HG02981 (cell line): ENCODE results near the gene MYH4.

Source experiments
- ATAC-seq: cut with Tn5 transposase; IDR thresholded peaks from one replicate; pipeline ENCODE4 v1.9.1; 2021; ENCODE audit warnings: mild to moderate bottlenecking, moderate library complexity; ENCODE audit not compliant: unreplicated experiment

MYH4 gene

DNA sequence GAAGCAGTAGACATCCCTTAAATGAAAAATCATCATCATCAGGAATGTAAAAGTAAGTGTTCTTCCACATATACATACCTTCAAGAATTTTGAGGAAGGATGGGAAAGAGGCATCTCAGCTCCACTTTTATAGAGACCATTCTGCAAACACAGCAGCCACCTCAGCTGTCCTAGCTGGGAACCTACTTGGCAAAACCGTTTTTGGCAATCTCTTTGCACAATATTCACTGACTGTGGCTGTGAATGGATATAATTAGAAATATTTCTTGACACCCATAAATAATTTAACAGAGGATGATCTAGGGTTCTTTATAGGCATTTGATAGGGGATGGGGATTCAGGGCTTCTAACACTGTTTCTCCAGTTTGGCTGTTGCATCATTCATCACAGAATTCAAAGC, at the start of gene MYH4:
Gene MYH4, minus strand, starts transcription at position 101 of the 400 bp plus-strand sequence. CDS start 2,814 bp downstream, outside the sequence.
- no peak for ATAC-seq

DNA sequence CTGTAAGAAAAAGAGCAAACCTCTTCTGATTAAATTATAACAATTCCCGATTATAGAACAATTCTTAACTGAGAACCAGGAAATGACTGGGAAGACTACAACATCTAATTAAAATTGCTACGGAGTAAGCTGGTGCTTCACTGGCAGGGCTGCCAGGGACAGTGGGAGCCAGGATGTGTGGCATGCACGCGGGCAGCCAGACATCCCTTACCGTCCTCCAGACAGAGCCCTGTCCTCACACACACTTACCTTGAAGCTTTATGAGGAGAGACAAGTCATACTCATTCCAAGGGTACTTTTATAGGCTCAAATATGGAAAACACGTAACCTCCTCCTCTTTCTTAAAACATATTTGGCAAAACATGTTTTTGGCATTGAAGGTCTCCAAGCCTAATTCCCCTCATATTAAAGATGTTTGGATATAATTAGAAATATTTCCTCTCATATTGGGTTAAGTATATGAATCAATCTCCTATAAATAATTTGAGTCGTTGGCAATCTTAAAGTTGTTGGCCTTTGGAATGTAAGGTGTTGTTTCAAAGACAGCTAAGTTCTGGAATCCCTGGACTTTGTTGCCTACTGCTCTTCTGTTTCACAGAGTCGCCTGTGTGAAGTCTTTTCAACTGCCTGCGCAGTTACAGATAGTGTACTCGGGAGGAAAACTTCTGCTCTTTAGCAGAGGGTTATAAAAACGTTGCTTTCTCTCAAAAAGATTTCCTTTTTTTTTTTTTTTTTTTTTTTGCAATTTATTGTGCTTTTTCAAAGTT, 49.1 kb upstream of the MYH4 start, which contains the start of gene MYH1:
Gene MYH1, minus strand, starts transcription at position 272 of the 767 bp plus-strand sequence. CDS start 1,900 bp downstream, outside the sequence.
- ATAC-seq, result no peak

DNA sequence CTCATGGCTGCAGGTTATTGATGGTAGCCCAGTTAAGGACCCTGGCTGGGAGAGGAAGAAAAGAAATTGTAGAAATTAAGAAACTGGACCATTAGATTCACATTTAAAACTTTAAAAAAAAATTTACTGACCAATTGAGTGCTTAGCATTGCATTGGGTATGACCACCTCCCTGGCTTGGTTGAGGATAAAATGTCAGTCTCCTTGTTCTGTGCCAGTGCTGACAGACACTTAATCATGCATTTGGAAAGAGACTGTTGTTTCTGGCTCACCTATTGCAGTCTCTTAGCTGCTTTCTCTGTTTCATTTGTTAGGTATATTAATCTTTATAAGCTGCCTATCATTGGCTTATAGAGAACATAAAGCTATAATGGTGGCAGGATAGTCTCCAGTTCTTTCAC, 47.3 kb upstream of the MYH4 start:
- ATAC-seq, result no peak

DNA sequence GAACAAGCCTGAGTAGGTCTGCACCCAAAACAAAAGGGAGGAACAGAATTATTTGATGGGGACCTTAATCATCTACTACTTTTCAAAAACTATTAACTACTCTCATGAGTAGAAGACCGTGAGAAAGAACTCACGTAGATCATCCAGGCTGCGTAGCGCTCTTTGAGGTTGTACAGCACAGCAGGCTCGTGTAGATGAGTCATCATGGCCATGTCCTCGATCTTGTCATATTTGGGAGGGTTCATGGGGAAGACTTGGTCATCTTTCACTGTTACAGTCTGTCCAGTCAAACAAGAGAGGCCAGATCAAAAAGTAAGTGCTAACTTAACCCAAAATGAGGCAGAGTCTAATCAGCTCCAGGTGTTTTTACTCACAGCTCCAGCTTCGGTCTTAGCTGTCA, 46.7 kb upstream of the MYH4 start:
- no peak for ATAC-seq

DNA sequence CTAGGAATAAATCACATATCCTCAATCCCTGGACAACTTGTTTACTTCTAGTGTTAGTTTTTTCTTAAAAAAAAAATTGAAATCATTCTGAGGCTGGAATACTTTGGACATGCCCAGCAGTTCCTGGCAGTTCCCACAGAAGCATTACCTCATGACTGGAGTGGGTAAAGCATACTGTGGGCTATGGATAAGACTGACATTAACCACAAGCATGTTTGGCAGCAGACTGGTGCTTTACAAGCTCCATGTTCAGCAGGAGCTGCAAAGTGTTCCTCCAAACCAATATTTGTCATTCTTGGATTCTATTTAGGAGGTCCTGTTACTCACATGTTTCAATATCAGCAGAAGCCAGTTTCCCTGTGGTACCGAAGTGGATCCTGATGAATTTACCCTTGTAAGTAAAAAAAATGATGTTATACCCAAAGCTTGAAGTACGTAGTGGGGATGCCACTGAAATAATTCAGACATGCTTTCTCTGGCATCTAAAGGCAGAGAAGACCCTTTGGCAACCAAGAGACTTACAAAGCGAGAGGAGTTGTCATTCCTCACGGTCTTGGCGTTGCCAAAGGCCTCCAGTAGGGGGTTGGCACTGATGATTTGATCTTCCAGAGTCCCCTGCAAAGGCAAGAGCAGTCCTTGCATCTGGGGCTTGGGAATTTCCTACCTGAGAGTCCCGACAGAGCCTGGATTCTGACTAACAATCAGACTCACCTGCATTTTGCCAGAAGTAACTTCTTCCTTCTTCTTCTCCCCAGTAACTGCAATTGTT, 44.1 kb upstream of the MYH4 start:
- no peak for ATAC-seq

- no peak for ATAC-seq
Observed at GRCh38 chr17:10512856-10513255, 43.5 kb upstream of the MYH4 start.

GRCh38 chr17:10499950-10500349, 30.6 kb upstream of the MYH4 start:
- no peak for ATAC-seq

GRCh38 chr17:10492004-10492403, 22.6 kb upstream of the MYH4 start:
- ATAC-seq, result no peak

GRCh38 chr17:10482252-10482651, 12.9 kb upstream of the MYH4 start:
- no peak for ATAC-seq

DNA sequence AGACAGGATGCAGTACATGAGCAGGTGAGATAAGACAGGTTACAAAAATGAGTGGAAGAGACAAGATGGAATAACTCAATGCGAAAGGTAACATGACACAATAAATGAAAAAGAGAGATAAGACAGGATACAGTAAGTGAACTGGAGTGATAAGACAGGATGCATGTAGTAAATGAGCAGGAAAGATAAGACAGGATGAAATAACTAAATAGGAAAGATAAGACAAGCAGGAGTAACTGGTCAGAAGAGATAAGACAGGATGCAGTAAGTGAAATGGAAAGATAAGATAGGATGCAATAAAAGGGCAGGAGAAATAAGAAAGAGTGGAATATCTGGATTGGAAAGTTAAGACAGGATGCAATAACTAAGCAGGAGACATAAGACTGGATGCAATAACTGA, 8.3 kb upstream of the MYH4 start:
- ATAC-seq, result no peak

DNA sequence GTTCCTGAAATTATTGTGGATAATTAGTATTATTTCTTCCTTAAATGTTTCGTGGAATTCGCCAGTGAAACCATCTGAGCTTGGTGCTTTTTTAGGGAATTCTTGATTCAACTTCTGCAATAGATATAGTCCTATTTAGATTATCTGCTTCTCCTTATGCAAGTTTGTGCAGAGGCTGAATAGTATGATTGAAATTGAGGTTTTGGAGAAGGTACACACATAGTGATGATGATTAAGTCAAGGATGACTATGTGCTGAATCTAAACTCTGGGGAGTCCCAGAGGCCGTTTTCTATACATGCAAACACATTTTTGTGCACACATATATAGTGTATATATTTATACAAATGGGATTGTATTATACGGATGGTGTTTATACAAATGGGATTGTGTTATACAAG, 5.2 kb upstream of the MYH4 start:
- ATAC-seq, result no peak

DNA sequence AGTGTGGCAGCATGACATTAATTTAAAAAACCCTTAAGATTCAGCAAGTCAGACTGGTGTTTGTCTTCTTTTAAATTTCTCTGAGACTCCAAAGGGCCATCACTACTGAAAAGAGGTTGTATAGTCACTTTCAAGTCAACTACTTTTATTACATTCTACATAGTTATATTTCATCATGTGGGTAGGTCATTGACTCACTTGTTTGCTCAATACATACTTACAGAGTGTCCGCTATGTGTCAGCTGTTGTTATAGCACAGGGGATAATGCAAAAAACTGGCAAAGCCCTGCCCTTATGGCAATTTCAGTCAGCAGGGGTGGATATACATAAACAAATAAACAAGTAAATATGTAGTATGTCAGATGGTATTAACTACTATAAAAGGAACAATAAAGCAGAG, 2.5 kb upstream of the MYH4 start:
- no peak for ATAC-seq

DNA sequence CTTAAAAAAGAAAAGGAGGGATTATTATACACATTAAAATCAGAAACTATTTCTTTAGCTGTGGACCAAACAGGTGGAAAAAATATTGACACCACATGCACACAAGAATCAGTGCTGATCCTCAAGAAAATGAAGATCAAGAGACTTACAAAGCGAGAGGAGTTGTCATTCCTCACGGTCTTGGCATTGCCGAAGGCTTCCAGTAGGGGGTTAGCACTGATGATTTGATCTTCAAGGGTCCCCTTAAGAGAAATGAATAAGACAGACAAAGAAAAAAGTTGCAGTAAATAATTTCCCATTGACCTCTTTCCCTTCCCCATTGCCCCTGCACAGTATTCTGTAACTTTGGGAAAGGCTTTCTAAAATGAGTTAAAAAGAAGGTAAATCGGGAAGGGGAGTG, 6.0 kb downstream of the MYH4 start:
- no peak for ATAC-seq

DNA sequence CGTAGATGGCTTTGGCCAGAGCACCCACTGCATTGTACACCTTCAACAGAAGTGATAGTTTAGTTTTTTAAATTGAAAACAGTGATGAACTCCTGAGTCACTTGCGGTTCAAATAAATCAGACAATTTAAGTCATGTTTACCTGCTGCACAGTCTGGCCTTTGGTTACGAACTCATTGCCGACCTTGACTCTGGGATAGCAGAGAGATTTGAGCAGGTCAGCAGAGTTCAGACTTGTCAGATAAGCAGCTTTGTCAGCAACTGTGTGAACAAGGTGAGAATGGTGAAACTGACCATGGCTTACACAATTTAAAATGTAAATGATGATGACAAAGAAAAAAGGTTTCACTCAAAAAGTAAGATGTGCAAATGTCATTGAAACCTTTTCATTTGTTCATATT, 9.3 kb downstream of the MYH4 start:
- no peak for ATAC-seq

GRCh38 chr17:10458701-10459100, 10.7 kb downstream of the MYH4 start:
- no peak for ATAC-seq

DNA sequence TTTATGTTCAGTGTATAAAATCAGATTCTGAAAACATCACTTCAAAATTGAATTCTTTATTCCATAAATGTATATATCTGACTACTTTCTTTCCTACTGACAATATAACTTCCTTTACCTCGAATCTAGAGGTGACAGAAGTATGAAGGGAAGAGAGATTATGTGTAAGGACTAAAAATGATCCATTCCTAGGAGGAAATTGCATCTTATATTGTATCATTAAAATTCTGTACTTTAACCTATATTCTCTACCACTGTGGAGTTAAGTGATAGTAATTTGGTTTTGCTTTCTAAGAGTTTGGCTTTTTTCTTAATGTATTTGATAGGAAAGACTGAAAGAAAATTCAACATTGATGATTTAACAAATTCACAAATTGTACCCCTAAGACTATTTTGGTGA, 11.4 kb downstream of the MYH4 start:
- no peak for ATAC-seq

- no peak for ATAC-seq
Observed at GRCh38 chr17:10447026-10447931, 22.1 kb downstream of the MYH4 start.

- ATAC-seq, result no peak
Observed at GRCh38 chr17:10439816-10440215, 29.5 kb downstream of the MYH4 start.

GRCh38 chr17:10435096-10435495, 34.3 kb downstream of the MYH4 start:
- no peak for ATAC-seq

GRCh38 chr17:10429421-10430045, 39.8 kb downstream of the MYH4 start:
- no peak for ATAC-seq

- ATAC-seq, result no peak
Observed at GRCh38 chr17:10428781-10429180, 40.6 kb downstream of the MYH4 start.
